Measurements from ENCODE around the gene PREP. TPM values are rescaled to one million over a fixed set of nuclear protein-coding genes. Genes with fewer than 3 reads are reported as not detected.

Gene PREP
- polyA plus RNA-seq, 1 of the 3 experiments (the other 2 are of a cell fraction): 20.9 TPM

DNA sequence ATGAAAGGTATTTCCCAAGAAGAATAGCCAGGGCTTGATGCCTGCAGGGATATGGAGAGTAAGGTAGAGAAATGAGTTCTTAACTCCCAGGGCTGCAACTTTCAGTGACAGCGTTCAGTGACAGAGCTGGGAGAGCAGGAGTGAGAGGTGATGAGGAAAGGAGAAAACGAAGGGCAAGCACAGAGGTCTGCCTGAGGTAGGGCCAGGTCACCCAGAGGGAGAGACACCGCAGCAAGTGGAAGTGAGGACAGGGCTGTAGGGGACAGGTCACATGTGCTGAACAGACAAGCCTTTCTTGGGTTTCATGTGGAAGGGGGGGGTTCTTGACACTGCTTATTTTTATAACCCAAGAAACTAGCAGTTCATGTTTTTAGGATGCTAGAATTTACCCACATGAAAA, 72.5 kb downstream of the PREP start (continued):
- TF ChIP-seq CHD2 (IDR thresholded peaks at IDR 0.05; ENCODE audit: low read length, partially characterized antibody): no peak
- TF ChIP-seq POLR2AphosphoS5 (IDR thresholded peaks at IDR 0.05; ENCODE audit: low read depth, low read length): no peak
- no peak for TF ChIP-seq NRF1 (IDR thresholded peaks at IDR 0.05; ENCODE audit: low read depth, low read length)
- TF ChIP-seq, protein P1, sequence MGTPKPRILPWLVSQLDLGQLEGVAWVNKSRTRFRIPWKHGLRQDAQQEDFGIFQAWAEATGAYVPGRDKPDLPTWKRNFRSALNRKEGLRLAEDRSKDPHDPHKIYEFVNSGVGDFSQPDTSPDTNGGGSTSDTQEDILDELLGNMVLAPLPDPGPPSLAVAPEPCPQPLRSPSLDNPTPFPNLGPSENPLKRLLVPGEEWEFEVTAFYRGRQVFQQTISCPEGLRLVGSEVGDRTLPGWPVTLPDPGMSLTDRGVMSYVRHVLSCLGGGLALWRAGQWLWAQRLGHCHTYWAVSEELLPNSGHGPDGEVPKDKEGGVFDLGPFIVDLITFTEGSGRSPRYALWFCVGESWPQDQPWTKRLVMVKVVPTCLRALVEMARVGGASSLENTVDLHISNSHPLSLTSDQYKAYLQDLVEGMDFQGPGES (IDR thresholded peaks at IDR 0.05; ENCODE audit: low read depth, low read length): no peak

DNA sequence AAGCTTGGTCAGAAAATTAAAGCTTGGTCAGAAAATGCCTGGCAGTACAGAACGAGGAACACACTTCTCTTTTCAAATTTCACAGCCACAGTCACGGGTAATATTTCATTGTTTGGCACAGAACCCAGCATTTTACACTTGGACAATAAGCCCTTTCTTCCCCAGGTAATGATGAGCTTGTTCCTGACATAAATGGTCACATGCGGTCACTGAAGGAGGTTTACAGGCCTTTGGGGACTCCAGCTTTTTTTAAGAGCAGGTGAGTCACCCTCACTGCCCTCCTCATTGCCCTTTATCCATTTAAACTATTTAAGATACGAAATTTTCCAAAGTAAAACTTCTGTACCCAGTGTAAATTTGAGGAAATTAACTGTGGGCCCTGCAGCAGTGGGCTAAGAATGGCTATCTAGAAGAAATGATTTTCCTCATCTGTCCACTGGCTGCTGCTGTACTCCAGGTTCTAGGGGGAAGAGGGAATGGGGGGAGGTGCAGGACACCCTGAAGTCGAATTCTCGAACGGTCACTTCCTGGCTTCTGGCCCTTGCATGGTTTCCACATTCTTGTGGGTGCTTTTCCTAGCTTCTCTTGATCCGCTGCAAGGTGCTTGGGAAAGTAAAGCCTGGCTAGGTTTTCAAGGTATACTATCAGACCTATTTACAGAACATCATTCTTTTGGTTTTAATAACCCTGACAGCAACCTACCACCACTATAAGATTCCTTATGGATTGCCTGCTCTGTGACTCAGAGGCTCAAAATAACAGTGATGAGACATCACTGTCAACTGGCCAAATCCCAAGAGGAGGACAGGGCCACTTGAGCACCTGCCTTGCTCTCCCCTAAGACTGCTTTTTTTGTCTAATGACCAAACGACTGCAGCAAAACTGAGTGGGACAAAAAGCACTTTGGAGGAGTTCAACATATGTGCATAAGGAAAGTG, 75.8 kb downstream of the PREP start:
- ChIA-PET CTCF (interaction anchor here (0.9 to 2.3 kb wide), 6 partner anchors 10 to 75 kb away, joined by 3 to 15 read pairs (median 4); partner anchors contain the start of gene PREP), POLR2A (no interaction called here)
- TF ChIP-seq CHD2 (IDR thresholded peaks at IDR 0.05; ENCODE audit: low read length, partially characterized antibody) (no peak), GATA2 (CRISPR knock-in tag; IDR thresholded peaks at IDR 0.05) (no peak), MEF2A (IDR thresholded peaks at IDR 0.05; ENCODE audit: borderline replicate concordance, low read depth) (peak; percentile 97), TAF1 (IDR thresholded peaks at IDR 0.05; ENCODE audit: borderline replicate concordance, low read depth, low read length) (no peak), SIN3A (IDR thresholded peaks at IDR 0.05; ENCODE audit: borderline replicate concordance, low read depth, low read length) (no peak), NFIC (IDR thresholded peaks at IDR 0.05; ENCODE audit: borderline replicate concordance) (peak; percentile 66), TCF12 (IDR thresholded peaks at IDR 0.05) (peak; percentile 67), SMC3 (IDR thresholded peaks at IDR 0.05; ENCODE audit: low read depth, low read length) (no peak), EZH2phosphoT487 (IDR thresholded peaks at IDR 0.05; ENCODE audit: borderline replicate concordance, low read depth) (no peak), FOSL2 (IDR thresholded peaks at IDR 0.05; ENCODE audit: borderline replicate concordance, low read depth) (peak; percentile 91), ELF1 (IDR thresholded peaks at IDR 0.05) (no peak), RXRA (IDR thresholded peaks at IDR 0.05; ENCODE audit: borderline replicate concordance, low read depth) (0 out of 2 replicates have a peak, but pooled peaks have one; percentile 9), POLR2AphosphoS5 (IDR thresholded peaks at IDR 0.05; ENCODE audit: low read depth, low read length) (peak; percentile 36; the same call in 1 of the 2 replicates), JUND (IDR thresholded peaks at IDR 0.05) (peak; percentile 78), TEAD4 (IDR thresholded peaks at IDR 0.05; ENCODE audit: borderline replicate concordance, insufficient read depth) (0 out of 2 replicates have a peak, but pooled peaks have one; percentile 34), YY1 (IDR thresholded peaks at IDR 0.05; ENCODE audit: low read depth) (no peak)
- TF ChIP-seq, protein P2, sequence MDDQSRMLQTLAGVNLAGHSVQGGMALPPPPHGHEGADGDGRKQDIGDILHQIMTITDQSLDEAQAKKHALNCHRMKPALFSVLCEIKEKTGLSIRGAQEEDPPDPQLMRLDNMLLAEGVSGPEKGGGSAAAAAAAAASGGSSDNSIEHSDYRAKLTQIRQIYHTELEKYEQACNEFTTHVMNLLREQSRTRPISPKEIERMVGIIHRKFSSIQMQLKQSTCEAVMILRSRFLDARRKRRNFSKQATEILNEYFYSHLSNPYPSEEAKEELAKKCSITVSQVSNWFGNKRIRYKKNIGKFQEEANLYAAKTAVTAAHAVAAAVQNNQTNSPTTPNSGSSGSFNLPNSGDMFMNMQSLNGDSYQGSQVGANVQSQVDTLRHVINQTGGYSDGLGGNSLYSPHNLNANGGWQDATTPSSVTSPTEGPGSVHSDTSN (IDR thresholded peaks at IDR 0.05): peak; percentile 80
- TF ChIP-seq, protein P1 (IDR thresholded peaks at IDR 0.05; ENCODE audit: low read depth, low read length): no peak
- H3K9ac ChIP-seq: no peak overlapping the region; the same call in 1 of the 2 replicates
- no peaks in the 10 kb centered on the region for H3K27me3 ChIP-seq (ENCODE audit: insufficient read depth)
- H3K9me2 ChIP-seq: no peaks in the 10 kb centered on the region
- H3K4me1 ChIP-seq (ENCODE audit: control insufficient read depth in 1 of 2, insufficient read depth in 2 of 2, low read depth in 1 of 2, low read length in 1 of 2): peaks cover 28 to 40% of the 10 kb centered on the region in 2 experiments
- no peaks in the 10 kb centered on the region for H3K9me3 ChIP-seq
- H3F3A ChIP-seq (replicated peaks; ENCODE audit: insufficient read depth): peaks cover 13% of the 10 kb centered on the region
- WGBS (ENCODE audit: low lambda C conversion rate): 39% methylated on average over 9 of the region's 9 CpGs
- no peak for DNase-seq
- H3K36me3 ChIP-seq (replicated peaks in 1 of 2; ENCODE audit: control insufficient read depth in 1 of 2, insufficient read depth in 2 of 2, low read length in 1 of 2): peaks cover 17 to 33% of the 10 kb centered on the region in 2 experiments
- H3K4me2 ChIP-seq: peak overlapping the region; percentile 59
- H3K4me3 ChIP-seq (ENCODE audit: low read depth in 2 of 2, low read length in 1 of 2): no peak overlapping the region
- H2AFZ ChIP-seq (ENCODE audit: low read depth): no peak overlapping the region
- no peaks in the 10 kb centered on the region for H3K79me2 ChIP-seq (ENCODE audit: insufficient read depth)
- no peaks in the 10 kb centered on the region for H4K20me1 ChIP-seq (ENCODE audit: insufficient read depth)
- H3K27ac ChIP-seq (ENCODE audit: low read depth in 2 of 2, low read length in 1 of 2): peak overlapping the region; percentile 64 to 80

Measured in SK-N-SH (cell line).